ENCODE measurements around the gene MED15. TPM values are rescaled to one million over a fixed set of nuclear protein-coding genes. Genes with fewer than 3 reads are reported as not detected.

The MED15 gene
- total RNA-seq, 1 donor from 2014 or later: 51.9 TPM

GRCh38 chr22:20585639-20586402, 78.4 kb downstream of the MED15 start:
- no peak for TF ChIP-seq CTCF (conservative IDR thresholded peaks at IDR 0.05; ENCODE audit: low read depth, low read length)
- H3K4me3 ChIP-seq (ENCODE audit: low read depth, low read length): no peak overlapping the region
- no peak for DNase-seq (ENCODE audit: low read depth)

- H3K4me3 ChIP-seq (ENCODE audit: low read depth, low read length): no peak overlapping the region
- no peak for TF ChIP-seq CTCF (conservative IDR thresholded peaks at IDR 0.05; ENCODE audit: low read depth, low read length)
- DNase-seq (ENCODE audit: low read depth): no peak
Observed at GRCh38 chr22:20586403-20586745, 79.0 kb downstream of the MED15 start.

GRCh38 chr22:20587206-20587958, 80.0 kb downstream of the MED15 start:
- no peak for TF ChIP-seq CTCF (conservative IDR thresholded peaks at IDR 0.05; ENCODE audit: low read depth, low read length)
- DNase-seq (ENCODE audit: low read depth): no peak
- no peak overlapping the region for H3K4me3 ChIP-seq (ENCODE audit: low read depth, low read length)

GRCh38 chr22:20588092-20588842, 80.9 kb downstream of the MED15 start:
- TF ChIP-seq CTCF (conservative IDR thresholded peaks at IDR 0.05; ENCODE audit: low read depth, low read length): no peak
- DNase-seq (ENCODE audit: low read depth): no peak
- H3K4me3 ChIP-seq (ENCODE audit: low read depth, low read length): no peak overlapping the region

GRCh38 chr22:20588843-20589581, 81.6 kb downstream of the MED15 start:
- no peak overlapping the region for H3K4me3 ChIP-seq (ENCODE audit: low read depth, low read length)
- TF ChIP-seq CTCF (conservative IDR thresholded peaks at IDR 0.05; ENCODE audit: low read depth, low read length): no peak
- DNase-seq (ENCODE audit: low read depth): no peak

- H3K4me3 ChIP-seq (ENCODE audit: low read depth, low read length): no peak overlapping the region
- DNase-seq (ENCODE audit: low read depth): no peak
- no peak for TF ChIP-seq CTCF (conservative IDR thresholded peaks at IDR 0.05; ENCODE audit: low read depth, low read length)
Observed at GRCh38 chr22:20589614-20590476, 82.4 kb downstream of the MED15 start.
